DMS79 (cell line): ENCODE measurements around the gene CNGA2.
A peak's percentile ranks its signal among the peaks of the same experiment; 100 is the strongest.
"Not testable (repeated sequence)": the region's sequence is repeated elsewhere in the genome, so short reads cannot be mapped to it uniquely, and the experiment has no call there.

Experiments
- DNase-seq: peaks from one replicate; lab custom pipeline; 2025; lab: John Stamatoyannopoulos, UW

The CNGA2 gene

GRCh38 chrX:151734446-151734845 lies at the start of gene CNGA2:
Gene CNGA2, plus strand, starts transcription at chrX:151734746. Its CDS starts 3,738 bp downstream, at chrX:151738484.
- DNase-seq, result no peak

GRCh38 chrX:151687635-151688034 lies 46.9 kb upstream of the CNGA2 start:
- no peak for DNase-seq

GRCh38 chrX:151688695-151689094 lies 45.9 kb upstream of the CNGA2 start:
- no peak for DNase-seq

- DNase-seq, result no peak
These were observed 41.7 kb upstream of the CNGA2 start for GRCh38 chrX:151692825-151693224.

- DNase-seq, result no peak
These were observed 40.4 kb upstream of the CNGA2 start for GRCh38 chrX:151694121-151694520.

- DNase-seq, result no peak
These were observed 39.6 kb upstream of the CNGA2 start, which contains the start of gene PRRG3 for GRCh38 chrX:151694661-151695582. Gene PRRG3, plus strand, starts transcription at chrX:151695458. Its CDS starts 3,357 bp downstream, at chrX:151698815.

GRCh38 chrX:151695583-151696340 lies 38.8 kb upstream of the CNGA2 start:
- no peak for DNase-seq

- DNase-seq, result not testable (repeated sequence)
These were observed 37.5 kb upstream of the CNGA2 start for GRCh38 chrX:151697082-151697481.

GRCh38 chrX:151697522-151697921 lies 37.0 kb upstream of the CNGA2 start:
- no peak for DNase-seq

- no peak for DNase-seq
These were observed 36.1 kb upstream of the CNGA2 start for GRCh38 chrX:151698485-151698884.

- DNase-seq, result no peak
These were observed 34.8 kb upstream of the CNGA2 start for GRCh38 chrX:151699746-151700145.

- DNase-seq, result no peak
These were observed 34.0 kb upstream of the CNGA2 start for GRCh38 chrX:151700581-151700980.

- DNase-seq, result no peak
These were observed 33.5 kb upstream of the CNGA2 start for GRCh38 chrX:151701071-151701470.

GRCh38 chrX:151701531-151701930 lies 33.0 kb upstream of the CNGA2 start:
- no peak for DNase-seq

- DNase-seq, result no peak
These were observed 32.4 kb upstream of the CNGA2 start for GRCh38 chrX:151702026-151702714.

GRCh38 chrX:151702741-151703340 lies 31.7 kb upstream of the CNGA2 start:
- DNase-seq, result no peak

GRCh38 chrX:151703487-151703886 lies 31.1 kb upstream of the CNGA2 start:
- DNase-seq, result peak; percentile 50

GRCh38 chrX:151704041-151704663 lies 30.4 kb upstream of the CNGA2 start:
- DNase-seq, result no peak

GRCh38 chrX:151708821-151709220 lies 25.7 kb upstream of the CNGA2 start:
- DNase-seq, result no peak

- DNase-seq, result no peak
These were observed 24.1 kb upstream of the CNGA2 start for GRCh38 chrX:151710457-151710856.

GRCh38 chrX:151711154-151711553 lies 23.4 kb upstream of the CNGA2 start:
- peak; percentile 15 for DNase-seq
